Small intestine (tissue), 7 donors: Measurements from ENCODE around the gene PTCD2. TPM values are rescaled to one million over a fixed set of nuclear protein-coding genes. Genes with fewer than 3 reads are reported as not detected.

Experiments used
- DNase-seq, 2 donors: peaks; one replicate each; pipeline versions ENCODE4 v3.0.0 to v3.0.0-alpha.2; 2013
- FAIRE-seq: peaks from 2 replicates; lab custom pipeline; 2012; peaks lifted over from hg19 to GRCh38; lab: Jason Lieb, UNC
- H3K27ac ChIP-seq, 3 donors: one replicate each; pipeline ENCODE4 v1.5.1; 2013; ENCODE audit warnings: low read length in 2 of 3, mild to moderate bottlenecking in 2 of 3, control low read depth in 1 of 3, inconsistent platforms in 1 of 3, low read depth in 1 of 3, moderate library complexity in 1 of 3
- H3K27me3 ChIP-seq, 3 donors: one replicate each; pipeline ENCODE4 v1.6.1; 2013; ENCODE audit warnings: low read length in 3 of 3, inconsistent platforms in 1 of 3; ENCODE audit not compliant: control insufficient read depth in 3 of 3, insufficient read depth in 3 of 3
- H3K36me3 ChIP-seq, 3 donors: one replicate each; pipeline ENCODE4 v1.6.1; 2013; ENCODE audit warnings: low read length in 3 of 3, inconsistent platforms in 1 of 3, low read depth in 1 of 3, mild to moderate bottlenecking in 1 of 3, moderate library complexity in 1 of 3; ENCODE audit not compliant: control insufficient read depth in 3 of 3, insufficient read depth in 2 of 3
- H3K4me1 ChIP-seq, 3 donors: one replicate each; pipeline ENCODE4 v1.6.1; 2013; ENCODE audit warnings: low read length in 2 of 3, inconsistent platforms in 1 of 3, low read depth in 1 of 3, mild to moderate bottlenecking in 1 of 3, moderate library complexity in 1 of 3; ENCODE audit not compliant: control insufficient read depth in 3 of 3, insufficient read depth in 2 of 3
- H3K4me3 ChIP-seq, 3 donors: one replicate each; pipeline ENCODE4 v1.5.1; 2013; ENCODE audit warnings: low read length in 3 of 3, control low read depth in 1 of 3, inconsistent platforms in 1 of 3, low read depth in 1 of 3, mild to moderate bottlenecking in 1 of 3, moderate library complexity in 1 of 3
- H3K9me3 ChIP-seq, 2 donors: one replicate each; pipeline ENCODE4 v1.6.1; 2013; ENCODE audit warnings: low read depth in 1 of 2, low read length in 1 of 2; ENCODE audit not compliant: control insufficient read depth in 2 of 2, insufficient read depth in 1 of 2
- WGBS, 3 donors: extraction: QIAGEN DNeasy Blood & Tissue Kit; methylation state at CpG; one replicate each; pipeline ENCODE4 v1.1.7; 2013; 5-methylcytosine and 5-hydroxymethylcytosine counted together
- polyA plus RNA-seq, 4 donors: library from polyadenylated mRNA; stranded (reverse) in 3 of 4; unstranded in 1 of 4; fragments of 200-250 nt in 3 of 4; fragments of 120-200 nt in 1 of 4; gene quantifications; one replicate each; pipeline versions ENCODE4 v1.2.1 to v1.2.3, GENCODE V29; 2013
- donor health status: healthy with polysubstance abuse.
- donor health status: control.
- donor health status: control.
- donor health status: Bipolar disorder and iron deficiency.
- donor health status: healthy.

PTCD2 gene
- polyA plus RNA-seq, 4 donors = 0.67 to 6.7 (median 2.8) TPM

- H3K4me1 ChIP-seq = peaks cover 0 to 2% (median 0%) of the 10 kb centered on the region in 3 donors
- no peak overlapping the region for H3K4me3 ChIP-seq
- H3K27ac ChIP-seq = no peak overlapping the region
- no peaks in the 10 kb centered on the region for H3K9me3 ChIP-seq
- H3K27me3 ChIP-seq = no peaks in the 10 kb centered on the region
- DNase-seq (no peak), FAIRE-seq (no peak)
- WGBS, 3 donors = 69 to 86% (median 85%) methylated on average over 3 of the region's 3 CpGs
- H3K36me3 ChIP-seq = peaks cover 0 to 2% (median 1%) of the 10 kb centered on the region in 3 donors
These were observed 38.2 kb upstream of the PTCD2 start for GRCh38 chr5:72281764-72282499.

GRCh38 chr5:72282878-72283277 lies 37.3 kb upstream of the PTCD2 start:
- 81 to 99% (median 92%) methylated on average over 2 of the region's 2 CpGs for whole genome bisulfite sequencing, 3 donors

GRCh38 chr5:72283358-72283757 lies 36.8 kb upstream of the PTCD2 start:
- FAIRE-seq (no peak), DNase-seq (no peak)
- no peak overlapping the region for H3K27ac ChIP-seq
- no peaks in the 10 kb centered on the region for H3K27me3 ChIP-seq
- 73 to 89% (median 85%) methylated on average over 2 of the region's 2 CpGs for WGBS, 3 donors
- H3K9me3 ChIP-seq = no peaks in the 10 kb centered on the region
- H3K36me3 ChIP-seq = peaks cover 0 to 6% (median 1%) of the 10 kb centered on the region in 3 donors
- no peak overlapping the region for H3K4me3 ChIP-seq
- H3K4me1 ChIP-seq = peaks cover 0 to 2% (median 0%) of the 10 kb centered on the region in 3 donors

More at GRCh38 chr5:72282878-72283277, 37.3 kb upstream of the PTCD2 start:
- Histone ChIP-seq H3K27me3 (no peaks in the 10 kb centered on the region), H3K36me3 (peaks cover 0 to 6% (median 1%) of the 10 kb centered on the region in 3 donors), H3K27ac (no peak overlapping the region), H3K9me3 (no peaks in the 10 kb centered on the region), H3K4me3 (no peak overlapping the region), H3K4me1 (peaks cover 0 to 2% (median 0%) of the 10 kb centered on the region in 3 donors)
- DNase-seq (no peak), FAIRE-seq (no peak)

- DNase-seq = no peak
- H3K27ac ChIP-seq = no peak overlapping the region
- FAIRE-seq = no peak
- H3K27me3 ChIP-seq = no peaks in the 10 kb centered on the region
- peaks cover 0 to 8% (median 1%) of the 10 kb centered on the region in 3 donors for H3K36me3 ChIP-seq
- H3K4me3 ChIP-seq = no peak overlapping the region
- H3K9me3 ChIP-seq = no peaks in the 10 kb centered on the region
- H3K4me1 ChIP-seq = peaks cover 0 to 2% (median 0%) of the 10 kb centered on the region in 3 donors
- 86 to 90% (median 89%) methylated on average over 3 of the region's 3 CpGs for WGBS, 3 donors
These were observed 35.4 kb upstream of the PTCD2 start for GRCh38 chr5:72284559-72285423.

- no peaks in the 10 kb centered on the region for H3K9me3 ChIP-seq
- H3K36me3 ChIP-seq = peaks cover 0 to 8% (median 1%) of the 10 kb centered on the region in 3 donors
- H3K27me3 ChIP-seq = no peaks in the 10 kb centered on the region
- H3K4me1 ChIP-seq = peaks cover 0 to 2% (median 0%) of the 10 kb centered on the region in 3 donors
- WGBS, 3 donors = 95% methylated on average over 3 of the region's 3 CpGs
- H3K27ac ChIP-seq = no peak overlapping the region
- no peak for DNase-seq
- no peak for FAIRE-seq
- H3K4me3 ChIP-seq = no peak overlapping the region
These were observed 34.8 kb upstream of the PTCD2 start for GRCh38 chr5:72285424-72285821.

GRCh38 chr5:72286798-72287197 lies 33.4 kb upstream of the PTCD2 start:
- FAIRE-seq (no peak), DNase-seq (no peak)
- no peaks in the 10 kb centered on the region for H3K27me3 ChIP-seq
- peaks cover 0 to 13% (median 1%) of the 10 kb centered on the region in 3 donors for H3K36me3 ChIP-seq
- WGBS, 3 donors = 97 to 99% (median 97%) methylated on average over 5 of the region's 5 CpGs
- no peak overlapping the region for H3K4me3 ChIP-seq
- no peaks in the 10 kb centered on the region for H3K9me3 ChIP-seq
- no peak overlapping the region for H3K27ac ChIP-seq
- peaks cover 0 to 2% (median 0%) of the 10 kb centered on the region in 3 donors for H3K4me1 ChIP-seq

GRCh38 chr5:72288924-72289323 lies 31.2 kb upstream of the PTCD2 start:
- FAIRE-seq (no peak), DNase-seq (no peak)
- Histone ChIP-seq H3K36me3 (peaks cover 0 to 13% (median 1%) of the 10 kb centered on the region in 3 donors), H3K9me3 (no peaks in the 10 kb centered on the region), H3K4me3 (no peak overlapping the region), H3K27ac (no peak overlapping the region), H3K27me3 (no peaks in the 10 kb centered on the region), H3K4me1 (no peaks in the 10 kb centered on the region)
- 82 to 95% (median 84%) methylated on average over 2 of the region's 2 CpGs for WGBS, 3 donors

- no peaks in the 10 kb centered on the region for H3K4me1 ChIP-seq
- H3K9me3 ChIP-seq = no peaks in the 10 kb centered on the region
- DNase-seq (no peak), FAIRE-seq (no peak)
- H3K4me3 ChIP-seq = no peak overlapping the region
- WGBS, 3 donors = 92 to 98% (median 96%) methylated on average over 6 of the region's 6 CpGs
- H3K27me3 ChIP-seq = no peaks in the 10 kb centered on the region
- H3K27ac ChIP-seq = no peak overlapping the region
- H3K36me3 ChIP-seq = peaks cover 0 to 13% (median 1%) of the 10 kb centered on the region in 3 donors
These were observed 29.6 kb upstream of the PTCD2 start for GRCh38 chr5:72290356-72291133.
